OCI-LY1 (cell line): ENCODE results near the gene WDR45.

ENCODE experiments used
- EZH2 ChIP-seq: fragments of 200-600 bp; sonication (generic), shearing (Covaris generic); IDR thresholded peaks from 2 replicates; pipeline ENCODE4 v1.8.0; 2017; ENCODE audit warnings: borderline replicate concordance, mixed run types, mild to moderate bottlenecking, antibody characterized with exemption, low read length, moderate library complexity, mixed read lengths
- TF ChIP-seq, protein P1 (sequence below): fragments of 200-600 bp; sonication (generic), shearing (Covaris generic); IDR thresholded peaks from 2 replicates; pipeline ENCODE4 v1.5.1; 2017; ENCODE audit warnings: mild to moderate bottlenecking, antibody characterized with exemption, low read length, moderate library complexity, mixed read lengths

DNA sequence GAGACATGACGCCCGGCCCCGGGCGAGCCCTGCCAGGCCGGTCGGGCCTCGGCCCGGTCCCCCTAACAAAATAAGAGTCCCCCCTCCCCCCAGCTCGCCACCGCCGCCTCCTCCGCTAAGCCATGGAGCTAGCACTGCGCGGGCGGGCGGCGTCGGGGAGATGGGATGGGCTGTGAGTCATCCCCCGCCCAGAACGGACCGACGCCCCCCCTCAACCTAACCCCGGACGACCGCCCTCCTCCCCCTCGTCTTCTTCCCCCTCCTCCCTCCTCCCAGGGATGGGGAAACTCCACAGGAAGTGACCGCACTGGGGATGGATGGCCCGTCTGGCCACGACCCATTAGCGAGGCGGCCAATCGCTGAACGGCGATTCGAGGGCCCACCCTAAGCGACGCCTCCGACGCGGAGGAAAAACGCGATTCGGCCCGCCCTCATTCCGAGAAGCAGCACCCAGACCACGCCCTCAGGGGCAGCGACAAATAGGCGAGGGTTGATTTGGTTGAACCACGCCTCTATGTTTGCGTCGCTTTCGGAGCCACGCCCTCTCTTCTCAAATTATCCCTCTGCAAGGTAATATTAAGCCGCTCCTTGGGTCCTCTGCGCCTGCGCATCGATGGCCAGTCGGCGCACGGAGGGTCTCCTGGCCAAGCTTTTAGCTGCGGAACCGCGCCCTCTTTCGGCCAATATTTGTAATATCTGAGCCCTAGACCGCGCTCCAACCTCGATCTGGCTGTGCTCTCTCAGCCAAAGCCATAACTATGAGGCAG, 36.3 kb downstream of the WDR45 start, which contains the start of gene TFE3:
- TF ChIP-seq, protein P1, sequence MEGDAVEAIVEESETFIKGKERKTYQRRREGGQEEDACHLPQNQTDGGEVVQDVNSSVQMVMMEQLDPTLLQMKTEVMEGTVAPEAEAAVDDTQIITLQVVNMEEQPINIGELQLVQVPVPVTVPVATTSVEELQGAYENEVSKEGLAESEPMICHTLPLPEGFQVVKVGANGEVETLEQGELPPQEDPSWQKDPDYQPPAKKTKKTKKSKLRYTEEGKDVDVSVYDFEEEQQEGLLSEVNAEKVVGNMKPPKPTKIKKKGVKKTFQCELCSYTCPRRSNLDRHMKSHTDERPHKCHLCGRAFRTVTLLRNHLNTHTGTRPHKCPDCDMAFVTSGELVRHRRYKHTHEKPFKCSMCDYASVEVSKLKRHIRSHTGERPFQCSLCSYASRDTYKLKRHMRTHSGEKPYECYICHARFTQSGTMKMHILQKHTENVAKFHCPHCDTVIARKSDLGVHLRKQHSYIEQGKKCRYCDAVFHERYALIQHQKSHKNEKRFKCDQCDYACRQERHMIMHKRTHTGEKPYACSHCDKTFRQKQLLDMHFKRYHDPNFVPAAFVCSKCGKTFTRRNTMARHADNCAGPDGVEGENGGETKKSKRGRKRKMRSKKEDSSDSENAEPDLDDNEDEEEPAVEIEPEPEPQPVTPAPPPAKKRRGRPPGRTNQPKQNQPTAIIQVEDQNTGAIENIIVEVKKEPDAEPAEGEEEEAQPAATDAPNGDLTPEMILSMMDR: peak; percentile 53
- TF ChIP-seq EZH2: no peak
